H1 (cell line): ENCODE results near the gene ST14. TPM values are rescaled to one million over a fixed set of nuclear protein-coding genes. Genes with fewer than 3 reads are reported as not detected.

ENCODE experiments used
- polyA plus RNA-seq, 7 experiments: library from polyadenylated mRNA; depleted of rRNA in 3 of 7; stranded (reverse) in 5 of 7; unstranded in 2 of 7; fragments of >200 nt in 5 of 7; fragments of 200-250 nt in 2 of 7; gene quantifications; 1 replicate in 5 of 7; 2 replicates in 1 of 7; 4 replicates in 1 of 7; pipeline versions ENCODE4 v1.2.1 to v1.2.3, GENCODE V29; 2011 to 2013; ENCODE audit warnings: missing spikeins in 2 of 7, mixed read lengths in 2 of 7
- total RNA-seq: library from RNA; stranded (reverse); fragmentation: NEBNext Ultra II Directional; extraction: Animal tissue kit (Norgen Biotek cat#: 25700); gene quantifications from 2 replicates; pipeline ENCODE4 v1.2.1, GENCODE V29; 2021
- TF ChIP-seq, protein P1 (sequence below): fragments of 300-600 bp; sonication (generic); IDR thresholded peaks from 2 replicates; pipeline ENCODE4 v1.7.1; 2012; ENCODE audit warnings: low read length, moderate library complexity, mild to moderate bottlenecking, inconsistent platforms; ENCODE audit not compliant: insufficient replicate concordance

ST14 gene
- total and polyA plus RNA-seq, 2 of the 8 experiments (the other 6 are each of a cell fraction or from before 2014, with no cell fraction given) = 22.4 to 24.9 TPM

GRCh38 chr11:130246738-130247137 is 87.2 kb downstream of the ST14 start (continued):
- TF ChIP-seq, protein P1, sequence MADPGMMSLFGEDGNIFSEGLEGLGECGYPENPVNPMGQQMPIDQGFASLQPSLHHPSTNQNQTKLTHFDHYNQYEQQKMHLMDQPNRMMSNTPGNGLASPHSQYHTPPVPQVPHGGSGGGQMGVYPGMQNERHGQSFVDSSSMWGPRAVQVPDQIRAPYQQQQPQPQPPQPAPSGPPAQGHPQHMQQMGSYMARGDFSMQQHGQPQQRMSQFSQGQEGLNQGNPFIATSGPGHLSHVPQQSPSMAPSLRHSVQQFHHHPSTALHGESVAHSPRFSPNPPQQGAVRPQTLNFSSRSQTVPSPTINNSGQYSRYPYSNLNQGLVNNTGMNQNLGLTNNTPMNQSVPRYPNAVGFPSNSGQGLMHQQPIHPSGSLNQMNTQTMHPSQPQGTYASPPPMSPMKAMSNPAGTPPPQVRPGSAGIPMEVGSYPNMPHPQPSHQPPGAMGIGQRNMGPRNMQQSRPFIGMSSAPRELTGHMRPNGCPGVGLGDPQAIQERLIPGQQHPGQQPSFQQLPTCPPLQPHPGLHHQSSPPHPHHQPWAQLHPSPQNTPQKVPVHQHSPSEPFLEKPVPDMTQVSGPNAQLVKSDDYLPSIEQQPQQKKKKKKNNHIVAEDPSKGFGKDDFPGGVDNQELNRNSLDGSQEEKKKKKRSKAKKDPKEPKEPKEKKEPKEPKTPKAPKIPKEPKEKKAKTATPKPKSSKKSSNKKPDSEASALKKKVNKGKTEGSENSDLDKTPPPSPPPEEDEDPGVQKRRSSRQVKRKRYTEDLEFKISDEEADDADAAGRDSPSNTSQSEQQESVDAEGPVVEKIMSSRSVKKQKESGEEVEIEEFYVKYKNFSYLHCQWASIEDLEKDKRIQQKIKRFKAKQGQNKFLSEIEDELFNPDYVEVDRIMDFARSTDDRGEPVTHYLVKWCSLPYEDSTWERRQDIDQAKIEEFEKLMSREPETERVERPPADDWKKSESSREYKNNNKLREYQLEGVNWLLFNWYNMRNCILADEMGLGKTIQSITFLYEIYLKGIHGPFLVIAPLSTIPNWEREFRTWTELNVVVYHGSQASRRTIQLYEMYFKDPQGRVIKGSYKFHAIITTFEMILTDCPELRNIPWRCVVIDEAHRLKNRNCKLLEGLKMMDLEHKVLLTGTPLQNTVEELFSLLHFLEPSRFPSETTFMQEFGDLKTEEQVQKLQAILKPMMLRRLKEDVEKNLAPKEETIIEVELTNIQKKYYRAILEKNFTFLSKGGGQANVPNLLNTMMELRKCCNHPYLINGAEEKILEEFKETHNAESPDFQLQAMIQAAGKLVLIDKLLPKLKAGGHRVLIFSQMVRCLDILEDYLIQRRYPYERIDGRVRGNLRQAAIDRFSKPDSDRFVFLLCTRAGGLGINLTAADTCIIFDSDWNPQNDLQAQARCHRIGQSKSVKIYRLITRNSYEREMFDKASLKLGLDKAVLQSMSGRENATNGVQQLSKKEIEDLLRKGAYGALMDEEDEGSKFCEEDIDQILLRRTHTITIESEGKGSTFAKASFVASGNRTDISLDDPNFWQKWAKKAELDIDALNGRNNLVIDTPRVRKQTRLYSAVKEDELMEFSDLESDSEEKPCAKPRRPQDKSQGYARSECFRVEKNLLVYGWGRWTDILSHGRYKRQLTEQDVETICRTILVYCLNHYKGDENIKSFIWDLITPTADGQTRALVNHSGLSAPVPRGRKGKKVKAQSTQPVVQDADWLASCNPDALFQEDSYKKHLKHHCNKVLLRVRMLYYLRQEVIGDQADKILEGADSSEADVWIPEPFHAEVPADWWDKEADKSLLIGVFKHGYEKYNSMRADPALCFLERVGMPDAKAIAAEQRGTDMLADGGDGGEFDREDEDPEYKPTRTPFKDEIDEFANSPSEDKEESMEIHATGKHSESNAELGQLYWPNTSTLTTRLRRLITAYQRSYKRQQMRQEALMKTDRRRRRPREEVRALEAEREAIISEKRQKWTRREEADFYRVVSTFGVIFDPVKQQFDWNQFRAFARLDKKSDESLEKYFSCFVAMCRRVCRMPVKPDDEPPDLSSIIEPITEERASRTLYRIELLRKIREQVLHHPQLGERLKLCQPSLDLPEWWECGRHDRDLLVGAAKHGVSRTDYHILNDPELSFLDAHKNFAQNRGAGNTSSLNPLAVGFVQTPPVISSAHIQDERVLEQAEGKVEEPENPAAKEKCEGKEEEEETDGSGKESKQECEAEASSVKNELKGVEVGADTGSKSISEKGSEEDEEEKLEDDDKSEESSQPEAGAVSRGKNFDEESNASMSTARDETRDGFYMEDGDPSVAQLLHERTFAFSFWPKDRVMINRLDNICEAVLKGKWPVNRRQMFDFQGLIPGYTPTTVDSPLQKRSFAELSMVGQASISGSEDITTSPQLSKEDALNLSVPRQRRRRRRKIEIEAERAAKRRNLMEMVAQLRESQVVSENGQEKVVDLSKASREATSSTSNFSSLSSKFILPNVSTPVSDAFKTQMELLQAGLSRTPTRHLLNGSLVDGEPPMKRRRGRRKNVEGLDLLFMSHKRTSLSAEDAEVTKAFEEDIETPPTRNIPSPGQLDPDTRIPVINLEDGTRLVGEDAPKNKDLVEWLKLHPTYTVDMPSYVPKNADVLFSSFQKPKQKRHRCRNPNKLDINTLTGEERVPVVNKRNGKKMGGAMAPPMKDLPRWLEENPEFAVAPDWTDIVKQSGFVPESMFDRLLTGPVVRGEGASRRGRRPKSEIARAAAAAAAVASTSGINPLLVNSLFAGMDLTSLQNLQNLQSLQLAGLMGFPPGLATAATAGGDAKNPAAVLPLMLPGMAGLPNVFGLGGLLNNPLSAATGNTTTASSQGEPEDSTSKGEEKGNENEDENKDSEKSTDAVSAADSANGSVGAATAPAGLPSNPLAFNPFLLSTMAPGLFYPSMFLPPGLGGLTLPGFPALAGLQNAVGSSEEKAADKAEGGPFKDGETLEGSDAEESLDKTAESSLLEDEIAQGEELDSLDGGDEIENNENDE = no peak
